Measurements from ENCODE around the gene SPPL3.

Gene SPPL3

DNA sequence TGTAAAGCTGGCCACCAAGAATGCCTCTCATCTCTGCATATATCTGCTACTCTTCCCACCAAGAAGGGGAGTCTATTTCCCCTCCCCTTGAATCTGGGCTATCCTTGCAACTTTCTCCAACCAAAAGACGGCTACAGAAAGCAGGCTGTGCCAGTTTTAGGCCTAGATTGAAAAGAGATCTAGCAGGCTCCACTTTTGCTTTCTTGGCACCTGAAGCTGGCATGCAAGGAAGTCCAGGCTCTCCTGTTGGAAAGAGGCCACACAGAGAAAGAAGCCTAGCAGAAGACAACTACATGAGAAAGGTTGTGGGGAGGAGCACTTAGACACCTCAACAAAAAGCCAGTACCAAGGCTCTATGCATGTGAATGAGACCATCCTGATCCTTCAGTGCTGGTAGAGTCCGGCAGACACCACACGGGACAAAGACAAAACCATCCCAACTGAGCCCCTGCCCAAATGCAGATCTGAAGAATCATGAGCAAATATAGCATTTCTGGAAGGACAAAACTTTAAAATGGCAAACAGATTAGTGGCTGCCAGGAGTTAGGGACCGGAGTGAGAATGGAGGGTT, 68.0 kb downstream of the SPPL3 start:
- CTCF ChIA-PET = no interaction called here
- DNase-seq (ENCODE audit: low spot score) = no peak
- no peak overlapping the region for H3K27ac ChIP-seq
- POLR2A ChIA-PET (ENCODE audit: low non-redundant PET) = no interaction called here
- TF ChIP-seq CTCF (conservative IDR thresholded peaks at IDR 0.05; ENCODE audit: low read depth) = no peak

DNA sequence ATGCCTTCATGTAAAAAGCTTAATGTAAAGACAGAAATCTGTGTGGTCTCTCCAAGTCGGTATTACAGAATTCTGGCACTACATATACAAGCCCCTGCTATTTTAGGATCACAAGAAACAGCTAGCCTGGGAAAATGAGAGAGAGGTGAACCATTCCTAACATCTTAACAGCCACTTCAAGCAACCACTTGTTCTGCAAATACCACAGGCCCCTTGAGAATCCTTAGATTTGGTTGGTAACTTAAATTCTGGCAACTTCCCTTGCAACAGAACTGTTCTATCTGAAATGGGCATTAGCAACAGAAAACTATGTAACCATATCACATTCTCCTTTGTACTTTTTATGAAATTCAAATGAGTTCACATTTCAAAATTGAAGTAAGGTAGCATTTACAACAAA, 68.5 kb downstream of the SPPL3 start:
- no peak overlapping the region for H3K27ac ChIP-seq
- no peak for TF ChIP-seq CTCF (conservative IDR thresholded peaks at IDR 0.05; ENCODE audit: low read depth)
- POLR2A ChIA-PET (ENCODE audit: low non-redundant PET) = no interaction called here
- CTCF ChIA-PET = no interaction called here
- no peak for DNase-seq (ENCODE audit: low spot score)

DNA sequence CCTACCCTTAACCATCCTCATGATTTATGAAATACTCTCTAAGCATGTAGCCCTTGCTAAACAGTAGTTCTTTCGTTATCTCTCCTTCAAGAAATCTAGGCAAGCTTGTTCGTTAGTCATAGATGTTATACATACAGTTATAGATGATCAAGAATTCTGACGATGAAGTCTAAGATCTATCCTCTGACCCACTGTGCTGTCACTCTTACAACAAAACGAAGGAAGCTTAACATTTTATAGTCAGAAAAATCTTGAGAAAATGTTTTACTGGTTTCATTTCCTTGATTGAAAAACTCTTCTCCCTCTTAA, 68.9 kb downstream of the SPPL3 start:
- TF ChIP-seq CTCF (conservative IDR thresholded peaks at IDR 0.05; ENCODE audit: low read depth) = no peak
- ChIA-PET CTCF (no interaction called here), POLR2A (ENCODE audit: low non-redundant PET) (no interaction called here)
- H3K27ac ChIP-seq = no peak overlapping the region
- DNase-seq (ENCODE audit: low spot score) = peak; percentile 36

GRCh38 chr12:120834489-120835303, 69.5 kb downstream of the SPPL3 start:
- ChIA-PET CTCF (interaction anchor here (0.7 kb wide), 1 partner anchor 15 kb away, joined by 3 read pairs; no protein-coding TSS in a partner anchor), POLR2A (ENCODE audit: low non-redundant PET) (no interaction called here)
- no peak overlapping the region for H3K27ac ChIP-seq
- TF ChIP-seq CTCF (conservative IDR thresholded peaks at IDR 0.05; ENCODE audit: low read depth) = no peak
- DNase-seq (ENCODE audit: low spot score) = no peak

DNA sequence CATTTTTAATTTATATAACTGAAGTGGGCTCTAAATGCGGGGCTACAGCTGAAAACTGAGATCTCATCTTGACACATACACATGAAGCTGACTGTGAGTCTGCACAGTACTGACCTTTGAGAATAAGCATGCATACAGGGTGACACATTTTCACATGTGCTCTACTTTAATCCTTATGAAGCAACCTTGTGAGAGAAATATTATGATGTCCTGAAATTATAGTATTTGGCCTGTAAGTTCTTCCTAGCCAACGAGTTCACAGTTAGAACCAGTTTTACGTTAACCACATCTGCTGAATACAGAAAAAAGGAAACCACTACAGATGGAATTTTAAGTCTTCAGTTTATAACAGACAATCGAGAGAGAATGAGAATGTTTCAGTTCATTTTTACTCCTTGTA, 70.3 kb downstream of the SPPL3 start:
- no peak for DNase-seq (ENCODE audit: low spot score)
- POLR2A ChIA-PET (ENCODE audit: low non-redundant PET) = no interaction called here
- no peak for TF ChIP-seq CTCF (conservative IDR thresholded peaks at IDR 0.05; ENCODE audit: low read depth)
- no peak overlapping the region for H3K27ac ChIP-seq
- CTCF ChIA-PET = interaction anchor here (0.7 kb wide), 1 partner anchor 150 kb away, joined by 3 read pairs; no protein-coding TSS in a partner anchor

GRCh38 chr12:120832737-120833136, 71.4 kb downstream of the SPPL3 start:
- no peak for TF ChIP-seq CTCF (conservative IDR thresholded peaks at IDR 0.05; ENCODE audit: low read depth)
- ChIA-PET POLR2A (ENCODE audit: low non-redundant PET) (no interaction called here), CTCF (interaction anchor here (0.7 to 0.8 kb wide), 2 partner anchors 9 to 148 kb away, joined by 3 to 6 read pairs; no protein-coding TSS in a partner anchor)
- no peak for DNase-seq (ENCODE audit: low spot score)
- H3K27ac ChIP-seq = no peak overlapping the region

Measured in RWPE1 (cell line).